ENCODE results near the gene THADA.

The THADA gene

DNA sequence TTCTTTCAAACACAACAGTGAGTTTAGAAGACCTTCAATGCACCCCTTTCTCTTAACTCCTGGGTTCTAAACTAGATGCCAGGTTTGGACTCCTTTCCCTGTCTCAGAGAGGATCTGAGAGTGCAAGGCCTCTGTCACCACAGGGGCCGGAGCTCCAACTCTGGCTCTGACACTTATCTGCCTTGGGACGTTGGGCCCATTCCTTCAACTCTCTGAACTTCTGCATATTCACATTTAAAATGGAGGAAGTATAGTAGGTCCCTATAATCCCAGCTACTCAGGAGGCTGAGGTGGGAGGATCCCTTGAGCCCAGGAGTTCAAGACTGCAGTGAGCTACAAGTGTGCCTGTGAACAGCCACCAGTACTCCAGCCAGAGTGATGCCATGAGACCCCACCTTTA, 325.4 kb downstream of the THADA start:
- H2AFZ ChIP-seq = no peak overlapping the region
- no peaks in the 10 kb centered on the region for H3K4me1 ChIP-seq
- H3K36me3 ChIP-seq (ENCODE audit: control insufficient read depth, insufficient read depth, low read length) = no peaks in the 10 kb centered on the region
- no peaks in the 10 kb centered on the region for H3K9me3 ChIP-seq (ENCODE audit: control insufficient read depth, low read length)
- H3K9ac ChIP-seq = no peak overlapping the region
- no peak overlapping the region for H3K4me3 ChIP-seq (ENCODE audit: low read depth, low read length)
- no peaks in the 10 kb centered on the region for H3K79me2 ChIP-seq
- H3K27me3 ChIP-seq (ENCODE audit: control insufficient read depth, insufficient read depth, low read length) = no peaks in the 10 kb centered on the region
- H3K4me2 ChIP-seq (ENCODE audit: low read length) = no peak overlapping the region
- no peak overlapping the region for H3K27ac ChIP-seq
- TF ChIP-seq, protein P1, sequence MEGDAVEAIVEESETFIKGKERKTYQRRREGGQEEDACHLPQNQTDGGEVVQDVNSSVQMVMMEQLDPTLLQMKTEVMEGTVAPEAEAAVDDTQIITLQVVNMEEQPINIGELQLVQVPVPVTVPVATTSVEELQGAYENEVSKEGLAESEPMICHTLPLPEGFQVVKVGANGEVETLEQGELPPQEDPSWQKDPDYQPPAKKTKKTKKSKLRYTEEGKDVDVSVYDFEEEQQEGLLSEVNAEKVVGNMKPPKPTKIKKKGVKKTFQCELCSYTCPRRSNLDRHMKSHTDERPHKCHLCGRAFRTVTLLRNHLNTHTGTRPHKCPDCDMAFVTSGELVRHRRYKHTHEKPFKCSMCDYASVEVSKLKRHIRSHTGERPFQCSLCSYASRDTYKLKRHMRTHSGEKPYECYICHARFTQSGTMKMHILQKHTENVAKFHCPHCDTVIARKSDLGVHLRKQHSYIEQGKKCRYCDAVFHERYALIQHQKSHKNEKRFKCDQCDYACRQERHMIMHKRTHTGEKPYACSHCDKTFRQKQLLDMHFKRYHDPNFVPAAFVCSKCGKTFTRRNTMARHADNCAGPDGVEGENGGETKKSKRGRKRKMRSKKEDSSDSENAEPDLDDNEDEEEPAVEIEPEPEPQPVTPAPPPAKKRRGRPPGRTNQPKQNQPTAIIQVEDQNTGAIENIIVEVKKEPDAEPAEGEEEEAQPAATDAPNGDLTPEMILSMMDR (IDR thresholded peaks at IDR 0.05) = no peak

DNA sequence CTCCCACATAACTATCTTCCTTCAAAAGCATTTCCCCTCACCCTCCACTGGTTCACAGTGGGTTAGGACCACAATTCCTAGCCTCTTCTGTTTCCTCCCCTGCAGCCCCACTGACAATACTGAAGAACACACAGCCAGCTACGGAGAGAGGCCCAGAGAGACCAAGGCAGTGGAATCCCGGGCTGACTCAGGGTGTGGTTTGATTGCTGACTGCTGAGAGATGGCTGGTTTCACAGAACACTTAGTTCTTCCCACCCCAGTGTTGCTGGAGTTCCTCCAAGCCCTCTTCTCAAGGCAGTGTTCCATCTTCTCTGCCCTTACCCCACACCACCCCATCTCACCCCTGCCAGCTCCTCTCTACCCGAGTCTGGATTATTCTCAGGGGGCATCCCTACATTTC, 326.1 kb downstream of the THADA start:
- H3K4me3 ChIP-seq (ENCODE audit: low read depth, low read length) = no peak overlapping the region
- TF ChIP-seq, protein P1 (IDR thresholded peaks at IDR 0.05) = no peak

DNA sequence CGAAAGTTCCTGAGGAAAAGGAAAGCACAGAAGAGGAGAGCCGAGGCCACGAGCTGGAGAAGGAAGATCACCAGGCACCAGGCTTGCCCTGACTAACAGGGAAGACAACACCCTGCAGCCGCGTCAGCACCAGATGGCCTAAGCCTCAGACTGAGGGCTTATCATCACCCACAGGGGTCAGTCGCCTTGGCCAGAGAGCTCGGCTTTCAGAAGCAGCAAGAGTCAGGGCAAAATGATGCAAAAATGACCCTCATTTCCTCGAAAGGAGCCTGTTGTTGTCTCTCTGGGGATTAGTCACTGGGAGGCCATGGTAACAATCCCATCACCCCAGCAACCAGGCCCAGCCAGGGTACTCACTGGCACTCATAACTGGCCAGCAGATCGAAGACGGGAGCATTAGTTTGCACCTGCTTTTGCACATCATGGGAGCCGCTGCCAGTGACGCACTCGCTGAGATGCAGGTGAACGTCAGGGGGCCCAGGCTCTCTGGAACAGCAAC, 326.7 kb downstream of the THADA start:
- no peak overlapping the region for H3K4me3 ChIP-seq (ENCODE audit: low read depth, low read length)
- H3K4me1 ChIP-seq = no peaks in the 10 kb centered on the region
- H3K9me3 ChIP-seq (ENCODE audit: control insufficient read depth, low read length) = no peaks in the 10 kb centered on the region
- TF ChIP-seq, protein P1 (IDR thresholded peaks at IDR 0.05) = no peak
- no peak overlapping the region for H3K27ac ChIP-seq
- H3K4me2 ChIP-seq (ENCODE audit: low read length) = no peak overlapping the region
- no peaks in the 10 kb centered on the region for H3K27me3 ChIP-seq (ENCODE audit: control insufficient read depth, insufficient read depth, low read length)
- H3K79me2 ChIP-seq = no peaks in the 10 kb centered on the region
- no peaks in the 10 kb centered on the region for H3K36me3 ChIP-seq (ENCODE audit: control insufficient read depth, insufficient read depth, low read length)
- H3K9ac ChIP-seq = no peak overlapping the region
- no peak overlapping the region for H2AFZ ChIP-seq

More for the DNA sequence above, 326.1 kb downstream of the THADA start:
- Histone ChIP-seq H3K9me3 (ENCODE audit: control insufficient read depth, low read length) (no peaks in the 10 kb centered on the region), H3K4me1 (no peaks in the 10 kb centered on the region), H3K36me3 (ENCODE audit: control insufficient read depth, insufficient read depth, low read length) (no peaks in the 10 kb centered on the region), H3K79me2 (no peaks in the 10 kb centered on the region), H3K27me3 (ENCODE audit: control insufficient read depth, insufficient read depth, low read length) (no peaks in the 10 kb centered on the region), H3K9ac (no peak overlapping the region), H2AFZ (no peak overlapping the region), H3K27ac (no peak overlapping the region), H3K4me2 (ENCODE audit: low read length) (no peak overlapping the region)

DNA sequence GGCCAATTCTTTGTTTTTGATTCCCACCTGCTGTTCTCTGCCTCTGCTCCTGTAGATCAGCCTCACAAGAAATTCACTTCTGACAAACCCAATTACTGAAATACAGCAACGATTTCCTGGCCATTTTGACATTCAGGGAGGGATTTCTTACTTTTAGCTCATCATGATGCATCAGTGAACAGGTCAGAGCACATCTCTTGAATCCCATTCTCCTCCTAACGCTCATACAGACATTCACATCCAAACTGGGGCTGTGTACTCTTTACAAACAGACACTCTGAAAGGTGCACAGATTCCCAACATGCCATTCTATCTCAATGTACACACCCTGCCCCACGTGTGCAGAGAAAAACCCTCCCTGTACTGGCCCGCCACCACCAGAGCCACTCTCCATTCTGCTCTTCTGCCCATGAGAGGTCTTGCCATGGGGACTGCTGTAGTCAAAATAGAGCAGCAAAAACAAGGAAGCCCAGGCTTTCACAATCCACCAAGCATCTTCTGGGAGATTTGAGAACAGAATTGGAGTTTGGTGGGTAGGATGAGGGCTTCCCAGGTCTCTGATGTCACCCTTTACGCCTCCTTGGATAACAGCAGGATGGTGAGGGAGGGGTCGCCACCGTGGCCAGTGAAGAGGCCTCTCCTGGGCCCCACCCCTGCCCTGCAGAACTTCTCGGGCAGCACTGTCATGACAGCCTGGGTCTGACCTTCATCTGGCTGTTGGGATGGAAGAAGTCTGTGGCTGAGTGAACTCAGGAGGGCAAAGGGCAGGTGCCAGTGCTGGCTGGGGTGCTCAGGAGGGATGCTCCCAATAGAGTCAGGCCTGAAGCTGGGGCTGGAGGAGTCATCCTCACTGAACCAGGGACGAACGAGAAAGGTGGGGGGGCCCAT, 327.5 kb downstream of the THADA start:
- H3K4me1 ChIP-seq = no peaks in the 10 kb centered on the region

More for the DNA sequence above, 327.5 kb downstream of the THADA start:
- Histone ChIP-seq H3K79me2 (no peaks in the 10 kb centered on the region), H3K9me3 (ENCODE audit: control insufficient read depth, low read length) (no peaks in the 10 kb centered on the region), H3K4me2 (ENCODE audit: low read length) (no peak overlapping the region), H3K27me3 (ENCODE audit: control insufficient read depth, insufficient read depth, low read length) (no peaks in the 10 kb centered on the region), H3K4me3 (ENCODE audit: low read depth, low read length) (no peak overlapping the region), H2AFZ (no peak overlapping the region), H3K9ac (no peak overlapping the region), H3K27ac (no peak overlapping the region), H3K36me3 (ENCODE audit: control insufficient read depth, insufficient read depth, low read length) (no peaks in the 10 kb centered on the region)
- TF ChIP-seq, protein P1 (IDR thresholded peaks at IDR 0.05) = no peak

Data from parathyroid adenoma (tissue), 2 donors.